K562 (cell line): ENCODE measurements around the gene IPP. TPM values are rescaled to one million over a fixed set of nuclear protein-coding genes. Genes with fewer than 3 reads are reported as not detected.
"Not testable (repeated sequence)": the region's sequence is repeated elsewhere in the genome, so short reads cannot be mapped to it uniquely, and the experiment has no call there.

Experiments
- ATAC-seq: fragments of 200-7000 bp; cut with Tn5 transposase; 3 replicates; pipeline ENCODE4 v1.9.1; 2020; ENCODE audit warnings: moderate library complexity
- BruUV-seq: library from RNA; stranded (reverse); fragments of 400-500 nt; replicated peaks from 2 replicates; lab custom pipeline; 2021; lab: Mats Ljungman, UMichigan
- CTCF ChIA-PET: fragments of 300-600 bp; formaldehyde crosslinking; extraction: SDS; loops from one replicate; lab custom pipeline; 2021; ENCODE audit warnings: low intra/inter-chr PET ratio; lab: Yijun Ruan, JAX
- POLR2A ChIA-PET: fragments of 300-600, 350-650 bp; sonication (Branson Sonifier 250); formaldehyde crosslinking; extraction: SDS; loops from one replicate; lab custom pipeline; 2021; ENCODE audit warnings: antibody characterized with exemption, inconsistent platforms; lab: Yijun Ruan, JAX
- DNase-seq, 4 experiments: peaks; one replicate each; pipeline versions ENCODE4 v3.0.0 to v3.0.0-alpha.2; 2011 to 2018; ENCODE audit warnings: low spot score in 3 of 4, mixed read lengths in 3 of 4; ENCODE audit errors: extremely low read depth in 1 of 4
- FAIRE-seq: peaks from 2 replicates; lab custom pipeline; 2011; peaks lifted over from hg19 to GRCh38; lab: Jason Lieb, UNC
- H2AFZ ChIP-seq: 2 replicates; pipeline ENCODE4 v1.6.0; 2011; ENCODE audit warnings: low read depth, low read length, control low read depth, inconsistent platforms
- H3K27ac ChIP-seq: fragments of 200-600 bp; 3 replicates; pipeline ENCODE4 v1.8.0; 2011; ENCODE audit warnings: low read depth, mild to moderate bottlenecking, control low read depth, inconsistent platforms, low read length, moderate library complexity, mixed read lengths; ENCODE audit errors: extremely low read depth
- H3K27me3 ChIP-seq, 2 experiments: fragments of 300-600 bp in 1 of 2; 2 replicates in 1 of 2; 3 replicates in 1 of 2; pipeline versions ENCODE4 v1.6.0 to v1.8.0; 2011; ENCODE audit warnings: inconsistent platforms in 2 of 2, low read length in 2 of 2, mild to moderate bottlenecking in 1 of 2, mixed read lengths in 1 of 2, moderate library complexity in 1 of 2; ENCODE audit not compliant: control insufficient read depth in 2 of 2, insufficient read depth in 2 of 2
- H3K36me3 ChIP-seq: fragments of 300-600 bp; 3 replicates; pipeline ENCODE4 v1.8.0; 2011; ENCODE audit warnings: mild to moderate bottlenecking, low read length, inconsistent platforms; ENCODE audit not compliant: control insufficient read depth, insufficient read depth
- H3K4me1 ChIP-seq, 2 experiments: fragments of 200-600 bp in 1 of 2; replicated peaks in 1 of 2; 2 replicates in 1 of 2; 3 replicates in 1 of 2; pipeline versions ENCODE4 v1.5.1 to v1.8.0; 2011; ENCODE audit warnings: inconsistent platforms in 2 of 2, low read length in 2 of 2, mild to moderate bottlenecking in 1 of 2, mixed read lengths in 1 of 2, moderate library complexity in 1 of 2; ENCODE audit not compliant: control insufficient read depth in 2 of 2, insufficient read depth in 2 of 2
- H3K4me2 ChIP-seq: 2 replicates; pipeline ENCODE4 v1.6.1; 2011; ENCODE audit warnings: low read length, control low read depth, inconsistent platforms, mixed read lengths; ENCODE audit not compliant: insufficient read depth
- H3K4me3 ChIP-seq: fragments of 200-600 bp; sonication (generic), shearing (Covaris generic); 2 replicates; pipeline ENCODE4 v1.5.1; 2016; ENCODE audit warnings: control low read depth, inconsistent platforms
- H3K79me2 ChIP-seq: fragments of 200-600 bp; 3 replicates; pipeline ENCODE4 v1.8.0; 2011; ENCODE audit warnings: low read length, inconsistent platforms; ENCODE audit not compliant: control insufficient read depth, insufficient read depth
- H3K9ac ChIP-seq, 2 experiments: 2 replicates each; pipeline versions ENCODE4 v1.6.0 to v1.6.1; 2011; ENCODE audit warnings: low read depth in 2 of 2, low read length in 2 of 2, control low read depth in 1 of 2, inconsistent platforms in 1 of 2, mild to moderate bottlenecking in 1 of 2, mixed read lengths in 1 of 2; ENCODE audit not compliant: insufficient read depth in 1 of 2
- H3K9me1 ChIP-seq: one replicate; pipeline ENCODE4 v1.6.0; 2011; ENCODE audit warnings: inconsistent platforms, mild to moderate bottlenecking, low read length, moderate library complexity; ENCODE audit not compliant: control insufficient read depth, insufficient read depth
- H3K9me3 ChIP-seq: replicated peaks from 2 replicates; pipeline ENCODE4 v1.5.1; 2011; ENCODE audit warnings: low read depth, low read length, inconsistent platforms; ENCODE audit not compliant: control insufficient read depth, insufficient read depth
- H4K20me1 ChIP-seq: replicated peaks from 2 replicates; pipeline ENCODE4 v1.6.1; 2011; ENCODE audit warnings: low read length, inconsistent platforms, mixed read lengths; ENCODE audit not compliant: control insufficient read depth, insufficient read depth
- ARID2 ChIP-seq: fragments of 450-650 bp; IDR thresholded peaks from 2 replicates; pipeline ENCODE4 v1.6.1; 2017; ENCODE audit warnings: antibody characterized with exemption, mild to moderate bottlenecking
- ARNT ChIP-seq, 2 experiments: fragments of 450-650 bp; IDR thresholded peaks; 2 replicates each; pipeline ENCODE4 v1.6.1; 2016; ENCODE audit warnings: mild to moderate bottlenecking in 1 of 2
- BCOR ChIP-seq: fragments of 450-650 bp; IDR thresholded peaks from 2 replicates; pipeline ENCODE4 v1.6.1; 2016
- CBFA2T2 ChIP-seq: fragments of 450-650 bp; conservative IDR thresholded peaks from 2 replicates; pipeline ENCODE4 v1.6.1; 2017; ENCODE audit warnings: mild to moderate bottlenecking
- CBFA2T3 ChIP-seq: fragments of 450-650 bp; IDR thresholded peaks from 2 replicates; pipeline ENCODE4 v1.6.1; 2017
- ESRRB ChIP-seq: fragments of 250-450 bp; sonication (Bioruptor Pico); IDR thresholded peaks from 2 replicates; pipeline ENCODE4 v1.5.0; 2020; ENCODE audit warnings: mild to moderate bottlenecking, moderate library complexity, borderline replicate concordance
- KDM4B ChIP-seq, 2 experiments: fragments of 450-650 bp in 1 of 2; sonication (generic) in 1 of 2; IDR thresholded peaks; 2 replicates each; pipeline ENCODE4 v1.6.1; 2016 to 2017; ENCODE audit warnings: borderline replicate concordance in 2 of 2, antibody characterized with exemption in 1 of 2, low read depth in 1 of 2, mild to moderate bottlenecking in 1 of 2
- MEIS2 ChIP-seq: fragments of 450-650 bp; IDR thresholded peaks from 2 replicates; pipeline ENCODE4 v1.6.1; 2014; ENCODE audit warnings: mild to moderate bottlenecking; ENCODE audit not compliant: partially characterized antibody
- NR2C2 ChIP-seq, 2 experiments: fragments of 200-800 bp in 1 of 2; sonication (Bioruptor generic) in 1 of 2; sonication (generic) in 1 of 2; formaldehyde crosslinking in 1 of 2; IDR thresholded peaks; 2 replicates each; pipeline versions ENCODE4 v1.6.1 to v1.8.0; 2016 to 2022; ENCODE audit warnings: mild to moderate bottlenecking in 1 of 2, missing compliant biosample characterization in 1 of 2, missing genetic modification characterization in 1 of 2, missing genetic modification reagents in 1 of 2
- POLR2AphosphoS5 ChIP-seq: IDR thresholded peaks from 2 replicates; pipeline ENCODE4 v1.6.1; 2011; ENCODE audit warnings: mild to moderate bottlenecking, low read depth, low read length, moderate library complexity; ENCODE audit not compliant: control insufficient read depth, insufficient read depth
- RAD21 ChIP-seq, 2 experiments: fragments of 250-450 bp in 1 of 2; fragments of 450-650 bp in 1 of 2; sonication (Bioruptor Pico) in 1 of 2; formaldehyde crosslinking in 1 of 2; IDR thresholded peaks in 1 of 2; conservative IDR thresholded peaks in 1 of 2; 2 replicates each; pipeline versions ENCODE4 v1.4.0 to v1.8.0; 2020 to 2022; ENCODE audit warnings: mild to moderate bottlenecking in 2 of 2, moderate library complexity in 1 of 2
- RBM22 ChIP-seq: fragments of 200-400 bp; formaldehyde crosslinking; IDR thresholded peaks from 2 replicates; pipeline ENCODE4 v1.6.1; 2018; ENCODE audit warnings: low read length, low read depth; ENCODE audit not compliant: poor library complexity, severe bottlenecking
- TCF3 ChIP-seq: sonication (generic); formaldehyde crosslinking; IDR thresholded peaks from 2 replicates; pipeline ENCODE4 v1.4.0; 2020; ENCODE audit warnings: mild to moderate bottlenecking, missing genetic modification reagents
- ZNF121 ChIP-seq: sonication (generic); formaldehyde crosslinking; conservative IDR thresholded peaks from 2 replicates; pipeline ENCODE4 v1.8.0; 2022; ENCODE audit warnings: missing genetic modification reagents
- WGBS: fragments of 100-300 bp; shearing (Covaris generic); methylation state at CpG from one replicate; pipeline ENCODE4 v1.1.6; 2016; ENCODE audit warnings: low coverage, mixed read lengths; ENCODE audit not compliant: insufficient coverage; ENCODE audit errors: missing lambda C conversion rate; 5-methylcytosine and 5-hydroxymethylcytosine counted together
- in situ Hi-C: fragments of 300-500 bp; cut with MboI; formaldehyde crosslinking; loops from 4 replicates; pipeline ENCODE4 v1.15.0; 2018; ENCODE audit warnings: inconsistent platforms, mixed read lengths
- intact Hi-C: fragments of 100-400 bp; cut with micrococcal nuclease; formaldehyde crosslinking; loops from 2 replicates; pipeline ENCODE4 v1.14.2; 2022
- polyA plus RNA-seq, 8 experiments: library from polyadenylated mRNA; depleted of rRNA in 4 of 8; stranded (reverse) in 5 of 8; unstranded in 3 of 8; fragments of >200 nt; fragmentation: Nextera tagmentation in 2 of 8; fragmentation: Illumina TruSeq in 1 of 8; extraction: Ambion mirVana in 2 of 8; extraction: Trizol in 1 of 8; gene quantifications; 2 replicates each; pipeline versions ENCODE4 v1.2.1 to v1.2.3, GENCODE V29; 2011 to 2014; ENCODE audit warnings: inconsistent platforms in 1 of 8, missing spikeins in 1 of 8
- total RNA-seq, 7 experiments: library from RNA; depleted of rRNA in 6 of 7; stranded (reverse); fragments of >200 nt in 6 of 7; fragmentation: Illumina TruSeq in 2 of 7; extraction: Trizol in 2 of 7; gene quantifications; 2 replicates each; pipeline versions ENCODE4 v1.2.1 to v1.2.3, GENCODE V29; 2011 to 2021; ENCODE audit warnings: low replicate concordance in 1 of 7
- TF ChIP-seq, protein P1 (sequence below): fragments of 450-650 bp; IDR thresholded peaks from 2 replicates; pipeline ENCODE4 v1.6.1; 2016

IPP gene
- total and polyA plus RNA-seq, 9 of the 15 experiments (the other 6 are each of a cell fraction or from before 2014, with no cell fraction given), result 6.9 to 15.1 (median 9.7) TPM

GRCh38 chr1:45726007-45726406 lies 24.4 kb downstream of the IPP start:
- DNase-seq, H3K4me3 ChIP-seq, H3K36me3 ChIP-seq, BruUV-seq, intact Hi-C loops, ATAC-seq, H3K79me2 ChIP-seq, POLR2A ChIA-PET, H3K27ac ChIP-seq, H4K20me1 ChIP-seq: not testable (repeated sequence)
- 84% methylated on average over 7 of the region's 9 CpGs for WGBS
- TF ChIP-seq ZNF121 (CRISPR knock-in tag) (peak; percentile 77), BCOR (peak; percentile 59)
- TF ChIP-seq, all 486 proteins: peak for 2; not testable (repeated sequence) for 484
- H3K4me1 ChIP-seq, H3K4me2 ChIP-seq, H3K27me3 ChIP-seq, CTCF ChIA-PET, H2AFZ ChIP-seq, H3K9me3 ChIP-seq, FAIRE-seq, H3K9me1 ChIP-seq, H3K9ac ChIP-seq, in situ Hi-C loops: not testable (repeated sequence)

- in situ Hi-C loops (no loop called here), intact Hi-C loops (no loop called here)
- Histone ChIP-seq H2AFZ (no peak overlapping the region), H4K20me1 (no peaks in the 10 kb centered on the region), H3K27me3 (no peaks in the 10 kb centered on the region), H3K27ac (peak overlapping the region; percentile 5; the same call in 1 of the 3 replicates), H3K4me3 (no peak overlapping the region), H3K4me2 (no peak overlapping the region), H3K79me2 (no peaks in the 10 kb centered on the region), H3K4me1 (peaks cover 0 to 8% of the 10 kb centered on the region in 2 experiments; a peak in 2 of 5 replicates), H3K9me3 (no peaks in the 10 kb centered on the region), H3K9ac (no peak overlapping the region), H3K9me1 (no peaks in the 10 kb centered on the region), H3K36me3 (no peaks in the 10 kb centered on the region)
- no TSS peak for BruUV-seq
- ChIA-PET CTCF (no interaction called here), POLR2A (no interaction called here)
- DNase-seq, result peak; percentile 32 to 60 (median 40)
- FAIRE-seq, result no peak
- ATAC-seq, result peak; percentile 88
- TF ChIP-seq, protein P1, sequence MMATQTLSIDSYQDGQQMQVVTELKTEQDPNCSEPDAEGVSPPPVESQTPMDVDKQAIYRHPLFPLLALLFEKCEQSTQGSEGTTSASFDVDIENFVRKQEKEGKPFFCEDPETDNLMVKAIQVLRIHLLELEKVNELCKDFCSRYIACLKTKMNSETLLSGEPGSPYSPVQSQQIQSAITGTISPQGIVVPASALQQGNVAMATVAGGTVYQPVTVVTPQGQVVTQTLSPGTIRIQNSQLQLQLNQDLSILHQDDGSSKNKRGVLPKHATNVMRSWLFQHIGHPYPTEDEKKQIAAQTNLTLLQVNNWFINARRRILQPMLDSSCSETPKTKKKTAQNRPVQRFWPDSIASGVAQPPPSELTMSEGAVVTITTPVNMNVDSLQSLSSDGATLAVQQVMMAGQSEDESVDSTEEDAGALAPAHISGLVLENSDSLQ, result peak; percentile 38; the same call in 1 of the 2 replicates
- TF ChIP-seq RAD21 (CRISPR knock-in tag; conservative IDR thresholded peaks at IDR 0.05 in 1 of 2, IDR thresholded peaks at IDR 0.05 in 1 of 2) (no peak), TCF3 (CRISPR knock-in tag) (peak; percentile 43; the same call in 1 of the 2 replicates), RBM22 (no peak), ARID2 (no peak), NR2C2 (CRISPR knock-in tag; IDR thresholded peaks at IDR 0.05) (no peak), NR2C2 (tag; IDR thresholded peaks at IDR 0.05) (peak; percentile 71; the same call in 1 of the 2 replicates), ESRRB (CRISPR knock-in tag) (no peak), CBFA2T3 (peak; percentile 68), CBFA2T2 (peak; percentile 26; the same call in 1 of the 2 replicates), MEIS2 (peak; percentile 11), ARNT (IDR thresholded peaks at IDR 0.05) (no peak), KDM4B (IDR thresholded peaks at IDR 0.05; ENCODE audit: borderline replicate concordance in 2 of 2, low read depth in 1 of 2) (no peak), POLR2AphosphoS5 (peak; percentile 37; the same call in 1 of the 2 replicates)
Observed at GRCh38 chr1:45723248-45723930, 27.1 kb downstream of the IPP start.
